H1 (cell line): ENCODE results near the gene PNRC1. TPM values are rescaled to one million over a fixed set of nuclear protein-coding genes. Genes with fewer than 3 reads are reported as not detected.
A peak's percentile ranks its signal among the peaks of the same experiment; 100 is the strongest.

Experiments
- CTCF ChIA-PET: fragments of 300-600 bp; sonication (Branson Sonifier 250); formaldehyde crosslinking; loops from one replicate; lab custom pipeline; 2021; ENCODE audit not compliant: partially characterized antibody; lab: Charles Lee
- POLR2A ChIA-PET: fragments of 300-600 bp; sonication (Branson Sonifier 250); formaldehyde crosslinking; loops from one replicate; lab custom pipeline; 2021; ENCODE audit warnings: inconsistent platforms; ENCODE audit not compliant: partially characterized antibody; lab: Charles Lee
- DNase-seq, 2 experiments: peaks; one replicate each; pipeline versions ENCODE4 v3.0.0 to v3.0.0-alpha.2; 2010 to 2022; ENCODE audit warnings: low spot score in 2 of 2, low read depth in 1 of 2, mixed read lengths in 1 of 2
- FAIRE-seq: peaks from 2 replicates; lab custom pipeline; 2011; peaks lifted over from hg19 to GRCh38; lab: Jason Lieb, UNC
- H2AFZ ChIP-seq: 2 replicates; pipeline ENCODE4 v1.8.1; 2012; ENCODE audit warnings: low read length, inconsistent platforms
- H2AK5ac ChIP-seq: 2 replicates; pipeline ENCODE4 v1.6.1; 2013; ENCODE audit warnings: low read depth, low read length
- H2BK120ac ChIP-seq: replicated peaks from 2 replicates; pipeline ENCODE3; 2013; ENCODE audit warnings: low read depth, low read length, inconsistent platforms
- H2BK12ac ChIP-seq: 2 replicates; pipeline ENCODE4 v1.6.1; 2013; ENCODE audit warnings: low read depth, low read length
- H2BK15ac ChIP-seq: 2 replicates; pipeline ENCODE4 v1.6.1; 2013; ENCODE audit warnings: low read length
- H2BK20ac ChIP-seq: 2 replicates; pipeline ENCODE4 v1.6.1; 2013; ENCODE audit warnings: low read length
- H2BK5ac ChIP-seq: 2 replicates; pipeline ENCODE4 v1.6.1; 2013; ENCODE audit warnings: low read depth, low read length
- H3K14ac ChIP-seq: 2 replicates; pipeline ENCODE4 v1.6.1; 2013; ENCODE audit warnings: inconsistent platforms; ENCODE audit not compliant: insufficient read length
- H3K18ac ChIP-seq: 2 replicates; pipeline ENCODE4 v1.6.1; 2013; ENCODE audit warnings: low read length; ENCODE audit errors: extremely low read depth
- H3K23ac ChIP-seq: 2 replicates; pipeline ENCODE4 v1.6.1; 2013; ENCODE audit warnings: inconsistent platforms; ENCODE audit not compliant: insufficient read length
- H3K23me2 ChIP-seq: 2 replicates; pipeline ENCODE4 v1.6.1; 2013; ENCODE audit warnings: low read depth, low read length
- H3K27ac ChIP-seq: 2 replicates; pipeline ENCODE4 v1.6.1; 2011; ENCODE audit warnings: low read depth, low read length, inconsistent platforms
- H3K27me3 ChIP-seq, 4 experiments: replicated peaks in 1 of 4; 1 replicate in 1 of 4; 2 replicates in 3 of 4; pipeline versions ENCODE4 v1.6.1 to v1.8.1; 2011 to 2013; ENCODE audit warnings: low read length in 3 of 4, mild to moderate bottlenecking in 3 of 4, inconsistent platforms in 2 of 4, mixed read lengths in 2 of 4, moderate library complexity in 1 of 4; ENCODE audit not compliant: control insufficient read depth in 3 of 4, insufficient read depth in 3 of 4; ENCODE audit errors: extremely low read depth in 1 of 4
- H3K36me3 ChIP-seq, 4 experiments: 2 replicates each; pipeline versions ENCODE4 v1.6.1 to v1.8.1; 2011 to 2013; ENCODE audit warnings: mild to moderate bottlenecking in 4 of 4, low read length in 3 of 4, moderate library complexity in 2 of 4, control low read depth in 1 of 4, inconsistent platforms in 1 of 4; ENCODE audit not compliant: insufficient read depth in 4 of 4, control insufficient read depth in 2 of 4
- H3K4ac ChIP-seq: replicated peaks from 2 replicates; pipeline ENCODE3; 2013; ENCODE audit warnings: low read length, low read depth, mixed read lengths, inconsistent platforms; ENCODE audit not compliant: insufficient read length
- H3K4me1 ChIP-seq, 4 experiments: replicated peaks in 1 of 4; 1 replicate in 1 of 4; 2 replicates in 3 of 4; pipeline versions ENCODE4 v1.6.1 to v1.8.1; 2011 to 2013; ENCODE audit warnings: low read length in 3 of 4, inconsistent platforms in 2 of 4, mixed read lengths in 1 of 4; ENCODE audit not compliant: insufficient read depth in 4 of 4, control insufficient read depth in 3 of 4
- H3K4me2 ChIP-seq, 2 experiments: 2 replicates each; pipeline versions ENCODE4 v1.6.1 to v1.8.1; 2011 to 2013; ENCODE audit warnings: low read depth in 2 of 2, low read length in 2 of 2, control low read depth in 1 of 2, inconsistent platforms in 1 of 2, mild to moderate bottlenecking in 1 of 2; ENCODE audit not compliant: insufficient read depth in 1 of 2
- H3K4me3 ChIP-seq, 4 experiments: fragments of 200-600, 300-600 bp in 1 of 4; sonication (generic), shearing (Covaris generic), sonication (Bioruptor Twin) in 1 of 4; 2 replicates each; pipeline versions ENCODE4 v1.5.1 to v1.8.1; 2011 to 2016; ENCODE audit warnings: low read length in 4 of 4, low read depth in 3 of 4, control low read depth in 2 of 4, inconsistent platforms in 2 of 4, mild to moderate bottlenecking in 2 of 4, mixed read lengths in 1 of 4, moderate library complexity in 1 of 4; ENCODE audit not compliant: insufficient read depth in 2 of 4; ENCODE audit errors: extremely low read depth in 1 of 4
- H3K56ac ChIP-seq: replicated peaks from 2 replicates; pipeline ENCODE3; 2013; ENCODE audit warnings: low read depth, mild to moderate bottlenecking, mixed read lengths, low read length, inconsistent platforms; ENCODE audit not compliant: insufficient read length
- H3K79me1 ChIP-seq: 2 replicates; pipeline ENCODE4 v1.6.1; 2013; ENCODE audit warnings: low read depth, low read length, control low read depth
- H3K79me2 ChIP-seq, 2 experiments: 2 replicates each; pipeline versions ENCODE4 v1.6.1 to v1.8.1; 2012 to 2013; ENCODE audit warnings: low read length in 2 of 2, mild to moderate bottlenecking in 2 of 2, inconsistent platforms in 1 of 2; ENCODE audit not compliant: insufficient read depth in 2 of 2, control insufficient read depth in 1 of 2
- H3K9ac ChIP-seq, 4 experiments: replicated peaks in 1 of 4; 1 replicate in 1 of 4; 2 replicates in 3 of 4; pipeline versions ENCODE4 v1.6.1 to v1.8.1; 2011 to 2013; ENCODE audit warnings: low read depth in 3 of 4, low read length in 3 of 4, control low read depth in 2 of 4, mild to moderate bottlenecking in 2 of 4, moderate library complexity in 2 of 4, inconsistent platforms in 1 of 4; ENCODE audit errors: extremely low read depth in 1 of 4
- H3K9me3 ChIP-seq, 2 experiments: 2 replicates each; pipeline versions ENCODE4 v1.6.1 to v1.8.1; 2012 to 2013; ENCODE audit warnings: mild to moderate bottlenecking in 2 of 2, moderate library complexity in 2 of 2, control low read depth in 1 of 2, inconsistent platforms in 1 of 2, low read depth in 1 of 2, low read length in 1 of 2, mixed read lengths in 1 of 2; ENCODE audit not compliant: insufficient read depth in 2 of 2
- H4K20me1 ChIP-seq, 2 experiments: replicated peaks in 1 of 2; 2 replicates each; pipeline versions ENCODE3 to v1.8.1; 2011 to 2013; ENCODE audit warnings: inconsistent platforms in 2 of 2, low read length in 2 of 2, mild to moderate bottlenecking in 1 of 2; ENCODE audit not compliant: insufficient read depth in 2 of 2, control insufficient read depth in 1 of 2
- H4K5ac ChIP-seq: 2 replicates; pipeline ENCODE4 v1.6.1; 2013; ENCODE audit warnings: low read length, low read depth, mixed read lengths, inconsistent platforms; ENCODE audit not compliant: insufficient read length
- H4K8ac ChIP-seq: 2 replicates; pipeline ENCODE4 v1.8.0; 2013; ENCODE audit warnings: mild to moderate bottlenecking, moderate library complexity, low read length, inconsistent platforms; ENCODE audit not compliant: insufficient read depth; ENCODE audit errors: extremely low read depth
- H4K91ac ChIP-seq: replicated peaks from 2 replicates; pipeline ENCODE3; 2013; ENCODE audit warnings: low read length, mixed read lengths, inconsistent platforms; ENCODE audit not compliant: insufficient read length
- NANOG ChIP-seq: IDR thresholded peaks from 2 replicates; pipeline ENCODE4 v1.6.1; 2011; ENCODE audit warnings: low read length, low read depth, mild to moderate bottlenecking, inconsistent platforms; ENCODE audit not compliant: insufficient read depth, poor library complexity, severe bottlenecking
- SP1 ChIP-seq: IDR thresholded peaks from 2 replicates; pipeline ENCODE4 v1.6.1; 2011; ENCODE audit warnings: low read depth, low read length
- SP2 ChIP-seq: IDR thresholded peaks from 2 replicates; pipeline ENCODE4 v1.6.1; 2012; ENCODE audit warnings: mild to moderate bottlenecking, low read length, inconsistent platforms
- TAF1 ChIP-seq: IDR thresholded peaks from 2 replicates; pipeline ENCODE4 v1.6.1; 2011; ENCODE audit warnings: mild to moderate bottlenecking, low read depth, low read length
- YY1 ChIP-seq: IDR thresholded peaks from 2 replicates; pipeline ENCODE4 v1.6.1; 2011; ENCODE audit warnings: low read depth, mild to moderate bottlenecking, low read length
- WGBS, 2 experiments: shearing (Covaris generic) in 1 of 2; methylation state at CpG; one replicate each; pipeline versions ENCODE4 v1.1.6 to v1.1.7; 2013 to 2015; ENCODE audit warnings: low lambda C conversion rate in 2 of 2, mixed read lengths in 2 of 2, inconsistent platforms in 1 of 2, low coverage in 1 of 2, missing lambda C conversion rate in 1 of 2; ENCODE audit not compliant: insufficient replicate concordance in 2 of 2, insufficient coverage in 1 of 2, insufficient read length in 1 of 2; ENCODE audit errors: extremely low coverage in 1 of 2, missing lambda C conversion rate in 1 of 2; 5-methylcytosine and 5-hydroxymethylcytosine counted together
- polyA plus RNA-seq, 7 experiments: library from polyadenylated mRNA; depleted of rRNA in 3 of 7; stranded (reverse) in 5 of 7; unstranded in 2 of 7; fragments of >200 nt in 5 of 7; fragments of 200-250 nt in 2 of 7; gene quantifications; 1 replicate in 5 of 7; 2 replicates in 1 of 7; 4 replicates in 1 of 7; pipeline versions ENCODE4 v1.2.1 to v1.2.3, GENCODE V29; 2011 to 2013; ENCODE audit warnings: missing spikeins in 2 of 7, mixed read lengths in 2 of 7
- total RNA-seq: library from RNA; stranded (reverse); fragmentation: NEBNext Ultra II Directional; extraction: Animal tissue kit (Norgen Biotek cat#: 25700); gene quantifications from 2 replicates; pipeline ENCODE4 v1.2.1, GENCODE V29; 2021
- TF ChIP-seq, protein P1 (sequence below): IDR thresholded peaks from 2 replicates; pipeline ENCODE4 v1.6.1; 2012; ENCODE audit warnings: low read length, inconsistent platforms

The PNRC1 gene
- total and polyA plus RNA-seq, 2 of the 8 experiments (the other 6 are each of a cell fraction or from before 2014, with no cell fraction given), result 6.3 to 48.5 TPM

DNA sequence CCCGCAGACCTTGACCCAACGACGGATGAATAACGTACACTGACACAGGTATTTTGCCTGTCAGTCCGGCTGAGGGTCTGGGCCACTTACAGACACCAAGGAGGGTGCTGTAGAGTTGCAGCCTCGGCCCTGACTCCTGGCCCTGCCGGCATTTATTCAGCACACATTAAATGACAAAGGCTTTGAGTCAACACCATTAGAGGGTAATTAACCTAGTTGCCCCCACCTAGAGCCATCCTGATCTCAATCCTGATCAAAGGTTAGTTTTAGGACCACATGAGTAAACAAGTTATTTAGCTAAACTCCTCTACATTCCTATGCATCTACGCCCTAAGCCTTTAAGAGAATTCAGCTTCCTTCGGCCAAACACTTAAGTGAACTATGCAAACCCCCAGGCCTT lies 53.4 kb downstream of the PNRC1 start:
- Histone ChIP-seq H3K4me3 (no peak overlapping the region), H3K23me2 (no peaks in the 10 kb centered on the region), H3K14ac (no peak overlapping the region), H3K18ac (no peak overlapping the region), H4K8ac (no peak overlapping the region), H2BK120ac (no peak overlapping the region), H3K27me3 (peaks cover 3 to 27% (median 15%) of the 10 kb centered on the region in 4 experiments; a peak in 6 of 7 replicates), H3K4me2 (no peak overlapping the region), H2BK15ac (no peak overlapping the region), H3K36me3 (no peaks in the 10 kb centered on the region), H4K91ac (no peak overlapping the region), H2AFZ (no peak overlapping the region), H2BK5ac (no peak overlapping the region), H3K27ac (no peak overlapping the region), H2BK20ac (no peak overlapping the region), H3K23ac (no peak overlapping the region), H3K4ac (no peak overlapping the region), H2BK12ac (no peak overlapping the region), H2AK5ac (no peak overlapping the region), H4K20me1 (no peaks in the 10 kb centered on the region), H3K79me2 (no peaks in the 10 kb centered on the region), H3K9ac (no peak overlapping the region), H3K9me3 (0 out of 4 replicates have a peak, but pooled peaks cover 0 to 2% of the 10 kb centered on the region in 2 experiments), H3K56ac (no peak overlapping the region), H3K79me1 (no peaks in the 10 kb centered on the region), H3K4me1 (peaks cover 0 to 3% (median 0%) of the 10 kb centered on the region in 4 experiments; a peak in 1 of 7 replicates), H4K5ac (no peak overlapping the region)
- DNase-seq (no peak), FAIRE-seq (no peak)
- TF ChIP-seq SP1, result no peak
- TF ChIP-seq NANOG, result peak; percentile 80
- no peak for TF ChIP-seq SP2
- TF ChIP-seq TAF1, result no peak
- TF ChIP-seq YY1, result no peak
- TF ChIP-seq, protein P1, sequence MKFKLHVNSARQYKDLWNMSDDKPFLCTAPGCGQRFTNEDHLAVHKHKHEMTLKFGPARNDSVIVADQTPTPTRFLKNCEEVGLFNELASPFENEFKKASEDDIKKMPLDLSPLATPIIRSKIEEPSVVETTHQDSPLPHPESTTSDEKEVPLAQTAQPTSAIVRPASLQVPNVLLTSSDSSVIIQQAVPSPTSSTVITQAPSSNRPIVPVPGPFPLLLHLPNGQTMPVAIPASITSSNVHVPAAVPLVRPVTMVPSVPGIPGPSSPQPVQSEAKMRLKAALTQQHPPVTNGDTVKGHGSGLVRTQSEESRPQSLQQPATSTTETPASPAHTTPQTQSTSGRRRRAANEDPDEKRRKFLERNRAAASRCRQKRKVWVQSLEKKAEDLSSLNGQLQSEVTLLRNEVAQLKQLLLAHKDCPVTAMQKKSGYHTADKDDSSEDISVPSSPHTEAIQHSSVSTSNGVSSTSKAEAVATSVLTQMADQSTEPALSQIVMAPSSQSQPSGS, result no peak
- CTCF ChIA-PET, result interaction anchor here (0.9 to 2.3 kb wide), 3 partner anchors 11 to 238 kb away, joined by 3 to 12 read pairs (median 4); no protein-coding TSS in a partner anchor
- WGBS, 2 experiments, result 71% methylated on average over 9 of the region's 9 CpGs; no CpG with 5 or more reads in 1 of the 2 experiments
- POLR2A ChIA-PET, result interaction anchor here (0.9 kb wide), 1 partner anchor 17 kb away, joined by 3 read pairs; the partner anchor contains the start of gene SRSF12
